Stomach (tissue), 4 donors: Measurements from ENCODE around the gene SSRP1.

Experiments used
- CTCF ChIP-seq, 7 experiments: fragments of 450-650 bp in 4 of 7; fragments of 200-600 bp in 3 of 7; sonication (generic) in 3 of 7; IDR thresholded peaks; one replicate each; pipeline ENCODE4 v1.5.1; 2016 to 2019; ENCODE audit warnings: antibody characterized with exemption in 7 of 7, control low read depth in 2 of 7, mild to moderate bottlenecking in 1 of 7
- POLR2AphosphoS5 ChIP-seq, 3 donors: sonication (generic); formaldehyde crosslinking; IDR thresholded peaks; one replicate each; pipeline ENCODE4 v1.6.1; 2016; ENCODE audit warnings: antibody characterized with exemption in 3 of 3

- TF ChIP-seq CTCF (IDR thresholded peaks at IDR 0.05) (no peak), POLR2AphosphoS5 (IDR thresholded peaks at IDR 0.05) (no peak)
Measured at GRCh38 chr11:57335023-57335342, 709 bp downstream of the SSRP1 start.
